IMR-90 (cell line): Measurements from ENCODE around the gene RASSF5. TPM values are rescaled to one million over a fixed set of nuclear protein-coding genes. Genes with fewer than 3 reads are reported as not detected.

Source experiments
- ATAC-seq: fragments of 200-7000 bp; cut with Tn5 transposase; 2 replicates; pipeline ENCODE4 v1.9.1; 2020; ENCODE audit warnings: low read depth, mild to moderate bottlenecking, moderate library complexity
- BruUV-seq: library from RNA; stranded (reverse); fragments of 400-500 nt; replicated peaks from 2 replicates; lab custom pipeline; 2021; lab: Mats Ljungman, UMichigan
- CTCF ChIA-PET: fragments of 300-600 bp; formaldehyde crosslinking; extraction: SDS; loops from one replicate; lab custom pipeline; 2021; ENCODE audit warnings: antibody characterized with exemption; lab: Yijun Ruan, JAX
- POLR2A ChIA-PET: fragments of 300-600 bp; sonication (Branson Sonifier 250); formaldehyde crosslinking; loops from one replicate; lab custom pipeline; 2022; ENCODE audit warnings: antibody characterized with exemption; ENCODE audit not compliant: unreplicated experiment; lab: Charles Lee
- DNase-seq: peaks from one replicate; pipeline ENCODE4 v3.0.0; 2013
- H2AFZ ChIP-seq: replicated peaks from 2 replicates; pipeline ENCODE3; 2013; ENCODE audit warnings: low read length, mild to moderate bottlenecking; ENCODE audit not compliant: poor library complexity
- H2AK5ac ChIP-seq: 2 replicates; pipeline ENCODE4 v1.6.1; 2013; ENCODE audit warnings: low read depth, low read length, inconsistent platforms
- H2AK9ac ChIP-seq: replicated peaks from 2 replicates; pipeline ENCODE3; 2013; ENCODE audit warnings: mild to moderate bottlenecking, low read depth, low read length, moderate library complexity; ENCODE audit not compliant: poor library complexity
- H2BK120ac ChIP-seq: 2 replicates; pipeline ENCODE4 v1.6.1; 2013; ENCODE audit warnings: low read depth, low read length, inconsistent platforms
- H2BK15ac ChIP-seq: 3 replicates; pipeline ENCODE4 v1.6.1; 2013; ENCODE audit warnings: low read depth, low read length, inconsistent platforms
- H2BK20ac ChIP-seq: 2 replicates; pipeline ENCODE4 v1.6.1; 2013; ENCODE audit warnings: low read depth, mild to moderate bottlenecking, inconsistent platforms, low read length, moderate library complexity
- H2BK5ac ChIP-seq: 2 replicates; pipeline ENCODE4 v1.6.1; 2013; ENCODE audit warnings: mild to moderate bottlenecking, low read depth, low read length, inconsistent platforms; ENCODE audit not compliant: poor library complexity, severe bottlenecking
- H3K14ac ChIP-seq: replicated peaks from 2 replicates; pipeline ENCODE4 v1.6.1; 2013; ENCODE audit warnings: low read depth, low read length, inconsistent platforms
- H3K18ac ChIP-seq: 2 replicates; pipeline ENCODE4 v1.6.1; 2013; ENCODE audit warnings: low read depth, low read length, control low read depth
- H3K23ac ChIP-seq: 2 replicates; pipeline ENCODE4 v1.6.1; 2013; ENCODE audit warnings: low read depth, low read length, inconsistent platforms
- H3K27ac ChIP-seq: 2 replicates; pipeline ENCODE4 v1.5.1; 2013; ENCODE audit warnings: mild to moderate bottlenecking, control low read depth, low read length; ENCODE audit not compliant: insufficient read depth
- H3K27me3 ChIP-seq: 2 replicates; pipeline ENCODE4 v1.6.1; 2013; ENCODE audit warnings: low read length; ENCODE audit not compliant: control insufficient read depth, insufficient read depth
- H3K36me3 ChIP-seq: 2 replicates; pipeline ENCODE4 v1.6.1; 2013; ENCODE audit warnings: low read length, mixed read lengths; ENCODE audit not compliant: control insufficient read depth, insufficient read depth
- H3K4ac ChIP-seq: 2 replicates; pipeline ENCODE4 v1.6.1; 2013; ENCODE audit warnings: low read depth, low read length, inconsistent platforms
- H3K4me1 ChIP-seq: 2 replicates; pipeline ENCODE4 v1.6.1; 2013; ENCODE audit warnings: low read length, mixed read lengths; ENCODE audit not compliant: control insufficient read depth, insufficient read depth
- H3K4me2 ChIP-seq: 2 replicates; pipeline ENCODE4 v1.6.1; 2013; ENCODE audit warnings: low read depth, mild to moderate bottlenecking, control low read depth, low read length, moderate library complexity
- H3K4me3 ChIP-seq: 2 replicates; pipeline ENCODE4 v1.5.1; 2013; ENCODE audit warnings: low read depth, mild to moderate bottlenecking, control low read depth, low read length, moderate library complexity; ENCODE audit not compliant: insufficient read depth
- H3K56ac ChIP-seq: 2 replicates; pipeline ENCODE4 v1.6.1; 2013; ENCODE audit warnings: low read length, inconsistent platforms; ENCODE audit not compliant: insufficient read depth; ENCODE audit errors: extremely low read depth
- H3K79me1 ChIP-seq, 2 experiments: 2 replicates each; pipeline ENCODE4 v1.6.1; 2013; ENCODE audit warnings: low read length in 2 of 2, inconsistent platforms in 1 of 2, low read depth in 1 of 2
- H3K9ac ChIP-seq: 2 replicates; pipeline ENCODE4 v1.6.1; 2013; ENCODE audit warnings: low read depth, low read length, control low read depth
- H3K9me1 ChIP-seq: 2 replicates; pipeline ENCODE4 v1.6.1; 2013; ENCODE audit warnings: low read length, inconsistent platforms; ENCODE audit not compliant: insufficient read depth
- H3K9me3 ChIP-seq: 2 replicates; pipeline ENCODE4 v1.6.1; 2013; ENCODE audit warnings: low read length; ENCODE audit not compliant: control insufficient read depth, insufficient read depth
- H4K20me1 ChIP-seq: 2 replicates; pipeline ENCODE4 v1.6.1; 2013; ENCODE audit warnings: low read length, inconsistent platforms; ENCODE audit not compliant: insufficient read depth
- H4K5ac ChIP-seq: 2 replicates; pipeline ENCODE4 v1.6.1; 2013; ENCODE audit warnings: mild to moderate bottlenecking, low read depth, low read length, control low read depth
- H4K8ac ChIP-seq, 2 experiments: 2 replicates each; pipeline ENCODE4 v1.6.1; 2013; ENCODE audit warnings: low read depth in 2 of 2, low read length in 2 of 2, control low read depth in 1 of 2, inconsistent platforms in 1 of 2
- H4K91ac ChIP-seq: 2 replicates; pipeline ENCODE4 v1.6.1; 2013; ENCODE audit warnings: low read depth, low read length, inconsistent platforms; ENCODE audit not compliant: insufficient read depth
- CEBPB ChIP-seq: IDR thresholded peaks from 2 replicates; pipeline ENCODE4 v1.6.1; 2012; ENCODE audit warnings: low read depth, low read length, improper control_type of control experiment
- FOS ChIP-seq: fragments of 150-350 bp; IDR thresholded peaks from 2 replicates; pipeline ENCODE4 v1.6.1; 2016; ENCODE audit warnings: low read depth, low read length
- MAZ ChIP-seq: IDR thresholded peaks from 2 replicates; pipeline ENCODE4 v1.6.1; 2012; ENCODE audit warnings: low read depth, mild to moderate bottlenecking, low read length, improper control_type of control experiment, moderate library complexity, borderline replicate concordance
- NFE2L2 ChIP-seq: fragments of 150-350 bp; IDR thresholded peaks from 2 replicates; pipeline ENCODE4 v1.6.1; 2016; ENCODE audit warnings: low read depth, mild to moderate bottlenecking, low read length
- RAD21 ChIP-seq: IDR thresholded peaks from 2 replicates; pipeline ENCODE4 v1.6.1; 2012; ENCODE audit warnings: low read length, improper control_type of control experiment
- RCOR1 ChIP-seq: IDR thresholded peaks from 2 replicates; pipeline ENCODE4 v1.6.1; 2012; ENCODE audit warnings: mild to moderate bottlenecking, low read length, improper control_type of control experiment; ENCODE audit not compliant: insufficient replicate concordance
- RFX5 ChIP-seq: IDR thresholded peaks from 2 replicates; pipeline ENCODE4 v1.8.0; 2012; ENCODE audit warnings: low read depth, mild to moderate bottlenecking, low read length, moderate library complexity
- SMC3 ChIP-seq: fragments of 150-350 bp; IDR thresholded peaks from 2 replicates; pipeline ENCODE4 v1.6.1; 2016; ENCODE audit warnings: low read depth, mild to moderate bottlenecking, antibody characterized with exemption, low read length, moderate library complexity
- WGBS, 2 experiments: methylation state at CpG; one replicate each; pipeline versions ENCODE4 v1.1.5 to v1.1.7; 2013; ENCODE audit warnings: missing lambda C conversion rate in 2 of 2; ENCODE audit not compliant: insufficient read length in 1 of 2; ENCODE audit errors: extremely low coverage in 2 of 2; 5-methylcytosine and 5-hydroxymethylcytosine counted together
- dilution Hi-C: fragments of 300-500 bp; cut with HindIII; formaldehyde crosslinking; loops from one replicate; pipeline ENCODE4 v1.14.3; 2018; ENCODE audit warnings: low sequenced_read_pairs; ENCODE audit not compliant: unreplicated experiment
- in situ Hi-C: fragments of 300-500 bp; cut with MboI; formaldehyde crosslinking; loops from 3 replicates; pipeline ENCODE4 v1.14.3; 2019; ENCODE audit warnings: low sequenced_read_pairs, inconsistent platforms, mixed read lengths
- intact Hi-C: fragments of 100-400 bp; cut with micrococcal nuclease; formaldehyde crosslinking; loops from 2 replicates; pipeline ENCODE4 v1.10.0; 2022
- polyA plus RNA-seq, 3 experiments: library from polyadenylated mRNA; depleted of rRNA; stranded (reverse); fragments of >200 nt; gene quantifications; 2 replicates each; pipeline ENCODE4 v1.2.3, GENCODE V29; 2012; ENCODE audit warnings: low replicate concordance in 1 of 3
- total RNA-seq: library from RNA; depleted of rRNA; stranded (reverse); fragments of >200 nt; gene quantifications from 2 replicates; pipeline ENCODE4 v1.2.3, GENCODE V29; 2012
- TF ChIP-seq, protein P1 (sequence below): fragments of 150-350 bp; IDR thresholded peaks from 2 replicates; pipeline ENCODE4 v1.6.1; 2017; ENCODE audit warnings: mild to moderate bottlenecking, antibody characterized with exemption, low read length, low read depth
- TF ChIP-seq, protein P2 (sequence below): conservative IDR thresholded peaks from 2 replicates; pipeline ENCODE4 v1.5.1; 2012; ENCODE audit warnings: mild to moderate bottlenecking, low read depth, low read length, improper control_type of control experiment

Gene RASSF5
- total and polyA plus RNA-seq, 2 of the 4 experiments (the other 2 are of a cell fraction) = 0.18 to 1.1 TPM

DNA sequence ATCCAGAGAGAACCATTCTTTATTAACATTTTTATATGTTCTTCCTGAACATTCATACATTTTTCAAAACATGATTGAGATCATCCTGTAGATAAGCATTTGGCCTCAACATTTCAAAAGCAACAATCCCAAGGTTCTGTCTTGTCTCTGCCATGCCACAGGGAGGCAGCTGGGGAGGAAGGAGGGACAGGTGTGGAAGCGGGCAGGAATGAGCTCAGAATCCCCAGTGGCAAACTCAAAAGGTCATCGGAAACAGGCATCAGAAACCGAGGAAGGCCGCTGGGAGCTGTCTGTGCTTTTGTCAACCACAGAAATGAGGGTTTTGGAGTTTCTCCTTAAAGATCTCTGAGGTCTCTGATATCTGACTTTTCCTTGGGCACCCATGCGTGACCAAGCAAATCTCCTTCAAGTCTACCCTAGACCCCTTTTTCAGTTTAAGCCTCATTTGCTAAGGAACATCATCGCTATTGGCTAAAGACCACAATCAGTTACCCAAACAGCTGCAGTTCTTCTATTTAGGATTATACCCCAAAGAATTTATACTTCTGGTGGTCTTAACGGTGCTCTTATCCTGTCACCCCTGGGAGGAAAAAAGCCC is 34.0 kb downstream of the RASSF5 start:
- ChIA-PET CTCF (no interaction called here), POLR2A (no interaction called here)
- Histone ChIP-seq H3K27me3 (no peaks in the 10 kb centered on the region), H2AK9ac (no peak overlapping the region), H3K4ac (no peak overlapping the region), H3K27ac (no peak overlapping the region), H3K4me3 (no peak overlapping the region), H3K36me3 (0 out of 2 replicates have a peak, but pooled peaks cover 2% of the 10 kb centered on the region), H2BK15ac (no peak overlapping the region), H3K23ac (no peak overlapping the region), H3K4me2 (no peak overlapping the region), H3K9me3 (no peaks in the 10 kb centered on the region), H4K8ac (no peak overlapping the region), H2BK5ac (no peak overlapping the region), H2BK20ac (no peak overlapping the region), H4K91ac (no peak overlapping the region), H3K9ac (no peak overlapping the region), H4K5ac (no peak overlapping the region), H2AFZ (no peak overlapping the region), H3K14ac (no peak overlapping the region), H2BK120ac (no peak overlapping the region), H3K9me1 (no peaks in the 10 kb centered on the region), H2AK5ac (no peak overlapping the region), H3K56ac (no peak overlapping the region), H4K20me1 (peaks cover 5% of the 10 kb centered on the region), H3K79me1 (no peaks in the 10 kb centered on the region), H3K18ac (no peak overlapping the region), H3K4me1 (no peaks in the 10 kb centered on the region)
- no TSS peak for BruUV-seq
- dilution Hi-C loops (no loop called here), in situ Hi-C loops (loop anchor here (5.0 kb wide), 1 partner anchor 59 kb away; no protein-coding TSS in a partner anchor), intact Hi-C loops (no loop called here)
- DNase-seq (no peak), ATAC-seq (no peak)
- WGBS, 2 experiments = 100% methylated on average over 2 of the region's 7 CpGs; no CpG with 5 or more reads in 1 of the 2 experiments
- TF ChIP-seq, protein P1, sequence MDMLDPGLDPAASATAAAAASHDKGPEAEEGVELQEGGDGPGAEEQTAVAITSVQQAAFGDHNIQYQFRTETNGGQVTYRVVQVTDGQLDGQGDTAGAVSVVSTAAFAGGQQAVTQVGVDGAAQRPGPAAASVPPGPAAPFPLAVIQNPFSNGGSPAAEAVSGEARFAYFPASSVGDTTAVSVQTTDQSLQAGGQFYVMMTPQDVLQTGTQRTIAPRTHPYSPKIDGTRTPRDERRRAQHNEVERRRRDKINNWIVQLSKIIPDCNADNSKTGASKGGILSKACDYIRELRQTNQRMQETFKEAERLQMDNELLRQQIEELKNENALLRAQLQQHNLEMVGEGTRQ = no peak
- TF ChIP-seq CEBPB = no peak
- no peak for TF ChIP-seq RCOR1
- no peak for TF ChIP-seq RFX5
- TF ChIP-seq NFE2L2 = no peak
- TF ChIP-seq RAD21 = no peak
- TF ChIP-seq, protein P2, sequence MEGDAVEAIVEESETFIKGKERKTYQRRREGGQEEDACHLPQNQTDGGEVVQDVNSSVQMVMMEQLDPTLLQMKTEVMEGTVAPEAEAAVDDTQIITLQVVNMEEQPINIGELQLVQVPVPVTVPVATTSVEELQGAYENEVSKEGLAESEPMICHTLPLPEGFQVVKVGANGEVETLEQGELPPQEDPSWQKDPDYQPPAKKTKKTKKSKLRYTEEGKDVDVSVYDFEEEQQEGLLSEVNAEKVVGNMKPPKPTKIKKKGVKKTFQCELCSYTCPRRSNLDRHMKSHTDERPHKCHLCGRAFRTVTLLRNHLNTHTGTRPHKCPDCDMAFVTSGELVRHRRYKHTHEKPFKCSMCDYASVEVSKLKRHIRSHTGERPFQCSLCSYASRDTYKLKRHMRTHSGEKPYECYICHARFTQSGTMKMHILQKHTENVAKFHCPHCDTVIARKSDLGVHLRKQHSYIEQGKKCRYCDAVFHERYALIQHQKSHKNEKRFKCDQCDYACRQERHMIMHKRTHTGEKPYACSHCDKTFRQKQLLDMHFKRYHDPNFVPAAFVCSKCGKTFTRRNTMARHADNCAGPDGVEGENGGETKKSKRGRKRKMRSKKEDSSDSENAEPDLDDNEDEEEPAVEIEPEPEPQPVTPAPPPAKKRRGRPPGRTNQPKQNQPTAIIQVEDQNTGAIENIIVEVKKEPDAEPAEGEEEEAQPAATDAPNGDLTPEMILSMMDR = no peak
- no peak for TF ChIP-seq MAZ
- no peak for TF ChIP-seq FOS
- TF ChIP-seq SMC3 = no peak
